ENCODE results near the gene PTPRF.
"Not testable (repeated sequence)": the region's sequence is repeated elsewhere in the genome, so short reads cannot be mapped to it uniquely, and the experiment has no call there.

Gene PTPRF

DNA sequence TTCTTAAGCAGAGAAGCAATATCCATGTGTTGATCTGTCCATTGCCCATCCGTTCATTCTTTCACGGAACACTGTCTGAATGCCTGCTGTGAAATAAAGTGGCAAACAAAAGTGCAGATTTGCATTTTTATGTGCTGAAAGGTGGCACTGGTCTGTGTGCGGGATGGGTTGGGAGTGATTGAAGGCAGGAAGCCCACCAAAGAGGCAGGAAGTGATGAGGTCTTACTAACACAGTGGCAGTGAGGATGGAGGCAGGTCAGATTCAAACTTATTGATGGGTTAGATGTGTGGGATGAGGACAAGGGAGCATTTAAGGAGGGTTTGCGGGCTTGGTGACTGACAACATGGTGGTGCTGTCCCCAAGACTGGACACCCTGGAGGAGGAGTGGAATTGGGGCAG lies 8.3 kb downstream of the PTPRF start:
- no peak for DNase-seq

DNA sequence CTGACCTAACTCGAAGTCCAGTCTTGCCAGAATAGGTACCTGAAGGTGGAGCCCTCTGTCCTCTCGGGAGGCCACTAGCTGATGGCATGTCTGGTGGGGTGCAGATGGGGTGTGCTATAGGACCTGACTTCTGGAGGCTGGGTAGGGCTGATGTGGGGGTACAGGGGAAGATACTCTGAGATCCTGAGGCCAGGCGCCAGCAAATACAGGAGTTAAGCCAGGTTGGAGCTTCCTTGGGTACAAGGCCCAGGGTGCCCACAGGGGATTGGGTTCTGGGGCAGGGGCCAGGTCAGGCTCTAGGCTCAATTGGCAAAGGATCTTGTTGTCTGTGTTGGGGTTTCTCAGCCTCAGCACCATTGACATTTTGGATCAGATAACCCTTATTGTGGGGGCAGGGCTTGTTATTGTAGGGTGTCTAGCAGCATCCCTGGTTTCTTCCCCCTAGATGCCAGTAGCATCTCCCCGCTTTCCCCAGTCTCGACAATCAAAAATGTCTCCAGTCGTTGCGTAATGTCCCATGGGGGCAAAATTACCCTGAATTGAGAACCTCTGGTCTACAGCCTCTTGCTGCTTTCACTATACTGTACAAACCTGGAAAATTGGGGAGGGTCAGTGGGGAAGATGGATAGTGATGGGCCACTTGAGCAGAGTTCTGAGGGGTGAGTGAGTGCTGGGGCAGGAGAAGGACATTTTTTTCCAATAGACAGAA lies 9.2 kb downstream of the PTPRF start:
- no peak for DNase-seq

GRCh38 chr1:43540653-43541071 lies 10.0 kb downstream of the PTPRF start:
- DNase-seq, result no peak

DNA sequence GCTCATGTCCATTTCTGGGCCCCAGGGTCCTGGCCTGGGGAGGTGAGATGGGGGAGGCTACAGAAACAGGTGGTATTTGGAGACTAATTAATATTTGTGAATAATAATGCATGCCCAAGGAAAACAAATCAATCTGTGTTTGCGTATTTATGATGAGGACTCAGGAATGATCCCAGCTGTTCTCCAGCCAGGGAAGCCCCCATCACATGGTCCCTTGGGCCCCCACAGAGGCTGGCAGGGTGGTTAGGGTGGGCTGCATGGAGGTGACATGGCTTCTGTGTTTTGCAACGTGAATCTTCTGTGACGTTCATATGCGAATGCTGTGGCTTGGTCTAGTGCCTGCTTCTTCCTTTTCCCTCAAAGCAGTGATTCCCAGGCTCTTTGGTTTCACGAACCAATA lies 10.5 kb downstream of the PTPRF start:
- no peak for DNase-seq

DNA sequence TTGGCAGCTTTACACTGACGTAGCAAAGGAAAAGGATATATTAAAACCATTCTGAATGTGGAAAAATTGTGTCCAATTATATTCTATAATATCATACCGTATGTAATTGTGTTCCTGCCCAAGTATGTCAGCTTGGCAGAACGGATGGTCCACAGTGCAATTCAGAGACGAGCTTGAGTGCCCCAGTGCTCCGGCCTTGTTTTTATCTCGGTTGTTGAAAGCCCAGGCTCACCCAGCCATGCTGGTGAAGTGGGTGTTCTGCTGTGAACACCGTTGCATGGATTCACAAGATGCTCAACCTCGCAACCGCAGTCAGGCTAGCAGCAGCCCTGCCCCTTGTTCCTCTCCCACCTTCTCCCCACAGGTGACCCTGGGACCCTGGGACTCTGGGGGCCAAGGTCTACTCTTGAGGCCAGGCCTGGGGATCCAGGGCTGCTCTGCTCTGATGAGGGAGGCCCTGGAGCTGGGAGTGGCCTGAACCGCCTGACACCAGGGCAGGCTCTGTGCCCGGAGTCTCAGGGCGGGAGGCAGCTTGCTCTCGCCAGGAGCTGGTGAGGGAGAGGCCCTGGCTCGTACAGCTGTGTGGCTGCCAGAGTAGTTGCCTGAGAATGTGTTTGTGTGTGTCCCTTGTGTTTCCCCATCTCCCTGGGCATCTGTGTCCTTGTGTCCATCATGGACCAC lies 11.2 kb downstream of the PTPRF start:
- no peak for DNase-seq

DNA sequence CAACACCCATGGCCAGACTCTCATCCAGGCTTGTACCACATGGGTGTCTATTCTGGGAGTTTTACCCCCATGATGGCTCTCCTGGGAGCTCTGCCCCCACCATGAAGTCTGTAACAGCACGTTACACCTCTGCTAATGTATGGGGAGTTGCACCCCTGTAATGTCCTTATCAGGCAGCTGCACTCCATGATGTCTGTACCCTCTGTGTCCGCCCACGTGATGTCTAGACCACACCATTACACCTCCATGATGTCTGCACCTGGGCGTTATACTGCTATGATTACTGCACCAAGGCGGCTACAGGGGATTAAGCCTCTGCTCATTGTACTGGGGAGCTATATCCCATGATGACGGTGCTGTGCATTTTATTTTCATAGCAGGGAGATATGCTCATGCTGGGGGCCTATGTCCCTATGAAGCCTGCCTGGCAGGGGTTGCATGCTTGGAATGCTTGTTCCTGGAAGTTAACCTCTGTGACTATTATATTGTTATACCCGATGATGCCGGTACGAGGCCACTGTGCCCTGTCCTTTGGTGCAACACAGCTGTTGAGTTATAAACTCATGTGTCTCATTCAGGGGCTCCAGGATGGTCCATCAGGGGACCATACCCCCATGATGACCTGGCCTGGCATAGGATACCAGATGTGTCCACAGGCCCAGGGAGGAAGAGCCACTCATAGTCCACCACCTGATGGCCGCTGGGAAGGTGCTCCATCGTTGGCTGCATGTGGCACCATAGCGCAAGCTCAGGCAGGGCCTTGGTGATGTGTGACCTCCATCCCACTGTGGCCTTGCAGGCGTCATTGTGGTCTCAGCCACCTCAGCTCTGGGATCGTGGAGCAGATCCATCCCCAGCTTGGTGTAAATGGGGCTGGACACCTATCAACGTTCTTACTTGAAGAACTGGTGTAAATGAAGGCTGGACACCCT lies 12.1 kb downstream of the PTPRF start:
- DNase-seq, result no peak

GRCh38 chr1:43543567-43543966 lies 12.9 kb downstream of the PTPRF start:
- no peak for DNase-seq

- DNase-seq, result no peak
Observed at GRCh38 chr1:43545339-43545694, 14.6 kb downstream of the PTPRF start.

GRCh38 chr1:43545695-43546387 lies 15.2 kb downstream of the PTPRF start:
- no peak for DNase-seq

- DNase-seq, result no peak
Observed at GRCh38 chr1:43546388-43547100, 15.9 kb downstream of the PTPRF start.

- DNase-seq, result no peak
Observed at GRCh38 chr1:43547538-43548072, 16.9 kb downstream of the PTPRF start.

DNA sequence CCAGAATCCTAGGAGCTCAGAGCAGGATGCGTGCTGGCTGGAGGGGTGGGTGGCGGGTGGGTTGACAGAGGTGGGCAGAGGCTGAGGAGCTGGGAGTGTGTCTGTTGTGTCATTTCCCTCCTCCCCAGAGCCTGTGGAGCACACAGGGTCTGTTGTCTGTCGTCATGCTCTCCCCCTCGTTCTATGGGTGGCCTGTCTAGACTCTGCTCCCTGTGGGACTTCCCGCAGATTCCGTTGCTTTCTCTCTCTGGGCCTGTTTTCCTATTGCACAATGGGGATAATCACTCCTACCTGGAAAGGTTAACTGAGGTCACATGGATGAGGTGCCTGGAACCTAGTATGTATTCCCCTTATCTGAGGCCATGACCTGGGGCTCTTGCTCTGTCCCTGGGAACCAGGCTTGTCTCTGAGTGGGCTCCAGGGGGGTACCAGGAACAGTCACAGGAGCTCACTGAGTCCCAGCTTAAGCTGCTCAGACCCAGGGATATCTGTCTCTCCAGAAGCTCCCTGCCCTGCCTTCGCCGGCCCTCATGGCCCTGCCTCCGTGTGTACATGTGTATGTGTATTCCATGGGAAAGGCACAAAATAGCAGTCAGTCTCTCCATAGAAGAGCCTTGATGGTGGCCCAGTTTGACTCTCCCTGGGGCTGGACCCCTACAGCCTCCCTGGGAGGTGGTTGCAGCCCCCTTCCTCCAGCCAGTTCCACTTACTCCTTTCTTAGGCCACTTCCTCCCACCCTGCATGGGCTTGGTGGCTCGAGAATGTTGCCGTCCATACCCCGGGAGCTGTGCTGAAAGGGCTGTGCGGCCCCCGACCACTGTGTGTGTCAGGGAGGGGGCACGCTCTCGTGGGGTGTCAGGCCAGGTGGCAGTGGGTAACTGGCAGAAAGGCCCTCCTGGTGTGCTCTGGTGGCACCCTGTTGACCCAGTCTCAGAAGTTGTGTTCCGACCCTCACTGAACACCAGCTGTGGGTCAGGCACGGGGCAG lies 17.9 kb downstream of the PTPRF start:
- DNase-seq, result no peak

- DNase-seq, result not testable (repeated sequence)
Observed at GRCh38 chr1:43549394-43549793, 18.7 kb downstream of the PTPRF start.

GRCh38 chr1:43549921-43550597 lies 19.4 kb downstream of the PTPRF start:
- no peak for DNase-seq

DNA sequence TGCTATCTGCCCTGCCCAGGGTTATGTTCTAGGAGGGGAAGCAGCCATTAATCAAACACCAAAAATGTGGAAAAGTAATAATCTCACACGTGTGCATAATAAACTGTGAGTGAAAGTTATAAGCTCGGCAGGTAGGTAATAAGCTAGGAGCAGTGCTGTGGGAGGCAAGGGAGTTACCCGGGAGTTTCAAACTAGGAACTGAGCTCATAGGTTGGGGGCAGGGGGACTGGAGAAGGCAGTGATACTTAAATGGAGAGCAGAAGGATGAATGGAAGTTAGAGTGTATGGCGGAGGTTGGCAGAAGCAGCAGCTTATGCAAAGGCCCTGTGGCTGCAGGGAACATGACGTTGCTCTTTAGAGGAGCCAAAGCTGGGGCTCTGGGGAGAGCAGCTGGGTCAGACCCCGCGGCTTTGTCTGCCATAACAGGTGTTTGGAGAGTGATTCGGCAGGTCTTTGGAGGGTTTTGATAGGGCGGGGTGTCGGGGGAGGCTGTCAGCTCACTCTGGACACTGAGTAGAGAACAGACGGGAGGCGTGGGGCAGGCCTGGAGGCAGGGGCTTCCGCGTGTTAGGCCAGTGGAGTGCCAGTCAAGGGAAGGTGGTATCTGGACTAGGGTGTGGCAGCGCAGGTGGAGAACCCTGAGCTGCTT lies 20.0 kb downstream of the PTPRF start:
- DNase-seq, result no peak

DNA sequence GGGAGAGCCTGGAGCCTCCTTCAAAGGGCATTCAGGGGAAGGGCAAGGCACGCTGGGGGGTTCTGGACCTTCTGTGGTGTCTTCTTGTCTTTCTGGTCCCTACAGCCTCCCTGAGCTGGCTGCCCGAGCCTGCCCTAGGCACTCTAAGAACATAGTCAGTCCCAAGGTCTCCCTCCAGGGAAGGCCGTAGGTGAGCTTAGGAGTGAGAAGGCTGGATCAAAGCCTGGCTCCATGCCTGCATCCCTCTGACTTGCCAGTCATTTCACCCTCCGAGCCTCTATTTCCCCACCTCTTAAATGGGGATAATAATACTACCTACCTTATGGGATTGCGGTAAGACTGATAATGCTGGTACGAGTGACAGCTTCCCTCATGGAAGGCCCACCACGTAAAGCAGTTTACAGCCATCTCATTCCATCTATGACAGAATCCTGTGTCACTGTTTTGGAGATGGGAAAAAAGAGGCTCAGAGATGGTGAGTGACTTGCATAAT lies 20.8 kb downstream of the PTPRF start:
- no peak for DNase-seq

DNA sequence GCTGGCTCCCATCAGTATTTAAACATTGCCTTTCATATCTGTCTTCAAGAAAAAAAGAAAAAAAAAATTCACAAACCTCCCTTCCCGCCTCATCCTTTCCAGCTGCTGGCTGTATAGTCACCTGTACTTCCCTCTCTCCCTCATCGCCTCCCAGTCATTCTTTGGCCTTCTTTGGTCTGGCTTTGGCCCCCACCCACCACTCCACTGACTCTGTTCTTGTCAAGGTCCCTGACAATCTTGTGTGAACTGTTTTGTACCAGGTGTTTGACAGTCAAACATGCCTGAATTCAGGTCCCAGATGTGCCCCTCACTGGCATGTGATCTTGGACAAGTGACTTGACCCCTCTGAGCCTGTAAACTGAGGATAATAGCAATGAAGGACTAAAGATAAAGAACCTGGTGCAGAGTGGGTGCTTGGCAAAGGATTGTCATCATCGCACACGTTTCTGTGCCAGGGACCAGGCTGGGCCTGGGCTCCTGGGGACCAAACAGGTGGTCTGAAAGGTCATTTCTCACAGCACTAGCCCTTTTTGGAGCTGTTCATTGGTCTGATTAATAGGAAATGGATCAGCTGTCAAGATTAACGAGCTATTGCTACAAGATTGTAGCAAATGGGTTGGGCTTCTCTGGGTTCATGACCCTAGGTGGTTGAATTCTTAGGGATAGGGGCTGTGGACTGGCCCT lies 21.5 kb downstream of the PTPRF start:
- DNase-seq, result no peak

GRCh38 chr1:43552813-43553212 lies 22.1 kb downstream of the PTPRF start:
- DNase-seq, result no peak
